ENCODE results near the gene TMEM255A.

Gene TMEM255A

DNA sequence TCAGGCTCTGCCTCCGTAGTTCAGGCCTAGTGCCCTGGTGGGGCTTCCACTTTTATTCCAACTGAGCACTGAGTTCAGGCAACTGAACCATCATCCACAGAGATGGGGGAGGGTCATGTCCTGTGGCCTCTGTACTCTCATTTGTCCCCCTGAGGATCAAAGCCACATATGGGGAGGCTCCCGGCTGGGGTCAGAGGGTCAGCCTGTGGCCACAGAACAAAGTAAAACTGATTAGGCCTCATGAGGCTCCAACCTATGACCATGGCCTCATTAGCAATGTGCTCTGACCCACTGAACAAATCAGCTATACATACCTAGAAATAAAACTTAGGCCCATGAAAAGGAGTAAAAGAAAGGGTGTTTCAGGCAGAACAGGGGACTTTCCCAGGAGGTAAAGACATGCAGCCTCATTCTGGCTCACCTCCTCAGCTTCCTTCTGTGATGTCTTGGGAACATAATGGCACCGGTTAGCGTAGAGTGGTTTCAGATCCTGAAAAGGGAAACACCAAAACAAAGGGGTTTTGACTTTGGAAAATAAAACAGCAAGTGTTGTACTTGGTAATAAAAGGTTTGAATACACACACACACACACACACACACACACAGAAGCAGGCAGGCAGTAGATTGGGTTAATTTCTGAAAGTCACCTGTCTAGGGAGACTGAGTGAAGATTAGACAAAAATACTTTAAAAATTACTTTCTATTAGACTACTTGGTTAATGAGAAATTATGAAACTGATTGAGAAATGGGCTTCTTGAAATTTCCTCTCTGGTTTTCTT is 24.3 kb downstream of the TMEM255A start:
- Histone ChIP-seq H3K27me3 (replicated peaks; ENCODE audit: control insufficient read depth, insufficient read depth, low read length) (peaks cover 14% of the 10 kb centered on the region), H3K4me1 (ENCODE audit: control insufficient read depth, insufficient read depth, low read length) (no peaks in the 10 kb centered on the region), H3K4me3 (ENCODE audit: low read length) (no peak overlapping the region), H3K36me3 (ENCODE audit: control insufficient read depth, insufficient read depth, low read length, severe bottlenecking) (no peaks in the 10 kb centered on the region), H3K9ac (ENCODE audit: low read length) (no peak overlapping the region), H3K9me3 (ENCODE audit: control insufficient read depth, low read length) (no peaks in the 10 kb centered on the region)
- DNase-seq (ENCODE audit: low read depth): no peak

DNA sequence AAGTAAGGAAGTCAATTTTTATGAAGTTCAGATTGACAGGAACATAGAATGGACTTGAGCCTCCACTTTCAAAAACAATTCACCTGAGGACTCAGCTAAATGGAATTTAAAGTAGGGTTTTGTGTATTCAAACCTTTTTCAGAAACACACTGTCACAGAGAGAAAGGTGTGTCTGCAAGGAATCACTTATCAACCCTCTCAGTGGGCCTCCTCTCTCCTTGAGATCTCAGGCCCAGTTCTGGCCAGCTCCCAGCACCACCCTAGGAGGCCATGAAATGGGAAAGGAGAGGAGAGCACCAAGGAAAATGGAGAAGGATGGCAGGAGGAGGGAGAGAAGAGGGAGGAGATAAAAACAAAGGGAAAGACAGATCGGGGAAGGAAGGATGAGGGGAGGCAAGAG is 28.6 kb downstream of the TMEM255A start:
- Histone ChIP-seq H3K9ac (ENCODE audit: low read length) (no peak overlapping the region), H3K4me1 (ENCODE audit: control insufficient read depth, insufficient read depth, low read length) (no peaks in the 10 kb centered on the region), H3K4me3 (ENCODE audit: low read length) (no peak overlapping the region), H3K27me3 (replicated peaks; ENCODE audit: control insufficient read depth, insufficient read depth, low read length) (peaks cover 15% of the 10 kb centered on the region), H3K9me3 (ENCODE audit: control insufficient read depth, low read length) (no peaks in the 10 kb centered on the region), H3K36me3 (ENCODE audit: control insufficient read depth, insufficient read depth, low read length, severe bottlenecking) (no peaks in the 10 kb centered on the region)
- DNase-seq (ENCODE audit: low read depth): no peak

DNA sequence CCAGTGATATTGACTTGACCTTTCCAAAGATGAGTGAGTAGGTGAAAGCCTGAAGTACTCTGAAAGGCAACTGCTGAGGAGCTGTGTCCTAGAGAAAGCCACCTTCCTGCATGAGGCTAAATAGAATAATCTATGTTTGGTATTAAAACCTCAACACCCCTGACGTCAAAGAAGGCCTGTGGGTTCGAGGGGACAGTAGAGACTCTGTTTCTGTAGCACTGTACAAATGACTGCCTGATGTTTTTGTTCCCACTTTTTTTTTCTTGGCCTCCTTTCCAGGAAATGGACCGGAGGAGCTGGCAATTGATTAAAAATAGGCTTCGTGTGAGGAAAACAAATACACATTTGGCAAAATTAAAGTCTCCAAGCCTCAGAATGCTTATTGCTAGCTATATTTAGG is 29.5 kb downstream of the TMEM255A start:
- H3K4me3 ChIP-seq (ENCODE audit: low read length): no peak overlapping the region
- H3K27me3 ChIP-seq (replicated peaks; ENCODE audit: control insufficient read depth, insufficient read depth, low read length): peaks cover 17% of the 10 kb centered on the region
- no peaks in the 10 kb centered on the region for H3K9me3 ChIP-seq (ENCODE audit: control insufficient read depth, low read length)
- H3K9ac ChIP-seq (ENCODE audit: low read length): no peak overlapping the region
- no peaks in the 10 kb centered on the region for H3K36me3 ChIP-seq (ENCODE audit: control insufficient read depth, insufficient read depth, low read length, severe bottlenecking)
- H3K4me1 ChIP-seq (ENCODE audit: control insufficient read depth, insufficient read depth, low read length): no peaks in the 10 kb centered on the region
- no peak for DNase-seq (ENCODE audit: low read depth)

DNA sequence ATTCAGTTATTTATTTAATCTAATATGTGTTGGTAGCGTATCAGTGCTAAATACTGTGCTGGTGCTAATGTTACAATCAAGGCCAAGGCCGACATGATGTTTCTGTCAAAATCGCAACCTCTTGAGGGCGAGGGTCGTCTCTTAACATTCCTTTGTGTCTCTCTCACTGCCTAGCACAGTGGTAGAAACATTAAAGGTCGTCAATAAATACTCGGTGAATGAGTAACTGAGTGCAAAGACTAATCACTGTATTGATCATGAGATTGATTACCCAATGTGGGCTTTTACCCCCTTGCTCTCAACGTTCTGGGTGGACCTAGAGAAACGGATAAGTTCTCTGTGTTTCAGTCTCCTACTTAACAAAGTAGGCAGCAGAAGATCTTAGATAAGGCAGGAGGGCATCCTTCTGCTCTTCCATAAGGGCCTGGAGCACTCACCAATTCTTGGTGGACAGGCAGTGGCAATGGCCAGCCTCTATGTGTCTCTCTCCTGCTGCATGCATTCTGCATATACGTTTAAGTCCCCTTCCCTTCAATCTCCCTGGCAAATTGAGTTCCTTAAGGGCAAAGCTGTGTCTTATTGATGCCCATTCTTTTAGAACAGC is 30.1 kb downstream of the TMEM255A start:
- Histone ChIP-seq H3K4me3 (ENCODE audit: low read length) (no peak overlapping the region), H3K9ac (ENCODE audit: low read length) (no peak overlapping the region)
- DNase-seq (ENCODE audit: low read depth): no peak

DNA sequence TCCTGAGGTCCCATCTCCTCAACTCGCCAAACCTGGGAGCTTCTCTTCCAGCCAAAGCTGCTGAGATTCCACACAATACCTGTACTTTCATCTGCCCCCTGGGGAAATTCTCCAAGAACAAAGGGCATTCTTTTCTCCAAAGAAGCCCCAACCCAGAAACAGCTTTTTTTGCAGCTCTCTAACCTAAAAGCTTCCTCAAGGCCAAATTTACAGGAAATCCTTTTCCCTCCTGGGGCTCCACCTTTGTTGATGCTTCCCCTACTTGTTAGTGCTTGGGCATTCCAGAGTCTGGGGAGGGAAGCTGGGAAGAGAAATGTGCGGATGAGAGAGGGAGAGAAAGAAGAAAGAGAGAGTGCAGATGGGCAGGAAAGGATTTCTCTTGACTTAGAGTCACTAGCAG is 36.3 kb downstream of the TMEM255A start:
- Histone ChIP-seq H3K27me3 (replicated peaks; ENCODE audit: control insufficient read depth, insufficient read depth, low read length) (peaks cover 17% of the 10 kb centered on the region), H3K9me3 (ENCODE audit: control insufficient read depth, low read length) (no peaks in the 10 kb centered on the region), H3K4me1 (ENCODE audit: control insufficient read depth, insufficient read depth, low read length) (no peaks in the 10 kb centered on the region), H3K9ac (ENCODE audit: low read length) (no peak overlapping the region), H3K4me3 (ENCODE audit: low read length) (no peak overlapping the region), H3K36me3 (ENCODE audit: control insufficient read depth, insufficient read depth, low read length, severe bottlenecking) (no peaks in the 10 kb centered on the region)
- DNase-seq (ENCODE audit: low read depth): no peak

More for the DNA sequence above, 30.1 kb downstream of the TMEM255A start:
- Histone ChIP-seq H3K9me3 (ENCODE audit: control insufficient read depth, low read length) (no peaks in the 10 kb centered on the region), H3K27me3 (replicated peaks; ENCODE audit: control insufficient read depth, insufficient read depth, low read length) (peaks cover 17% of the 10 kb centered on the region), H3K36me3 (ENCODE audit: control insufficient read depth, insufficient read depth, low read length, severe bottlenecking) (no peaks in the 10 kb centered on the region), H3K4me1 (ENCODE audit: control insufficient read depth, insufficient read depth, low read length) (no peaks in the 10 kb centered on the region)

DNA sequence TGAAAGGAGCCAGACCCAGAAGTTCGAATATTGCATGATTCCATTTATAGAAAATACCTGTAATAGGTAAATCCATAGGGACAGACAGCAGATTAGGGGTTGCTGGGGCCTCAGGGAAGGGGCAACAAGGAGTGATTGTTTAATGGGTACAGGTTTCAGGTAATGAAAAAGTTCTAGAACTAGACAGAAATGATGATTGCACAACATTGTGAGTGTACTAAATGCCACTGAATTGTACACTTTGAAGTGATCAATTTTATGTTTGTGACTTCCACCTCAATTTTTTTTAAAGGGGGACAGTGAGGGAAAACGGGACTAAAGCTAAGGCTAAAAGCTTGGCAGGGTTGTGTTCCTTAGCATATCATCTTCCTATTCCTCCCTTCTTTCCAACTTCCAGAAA is 37.1 kb downstream of the TMEM255A start:
- peaks cover 17% of the 10 kb centered on the region for H3K27me3 ChIP-seq (replicated peaks; ENCODE audit: control insufficient read depth, insufficient read depth, low read length)
- H3K9me3 ChIP-seq (ENCODE audit: control insufficient read depth, low read length): no peaks in the 10 kb centered on the region
- H3K9ac ChIP-seq (ENCODE audit: low read length): no peak overlapping the region
- H3K36me3 ChIP-seq (ENCODE audit: control insufficient read depth, insufficient read depth, low read length, severe bottlenecking): no peaks in the 10 kb centered on the region
- H3K4me1 ChIP-seq (ENCODE audit: control insufficient read depth, insufficient read depth, low read length): peaks cover 6% of the 10 kb centered on the region
- H3K4me3 ChIP-seq (ENCODE audit: low read length): no peak overlapping the region
- no peak for DNase-seq (ENCODE audit: low read depth)

DNA sequence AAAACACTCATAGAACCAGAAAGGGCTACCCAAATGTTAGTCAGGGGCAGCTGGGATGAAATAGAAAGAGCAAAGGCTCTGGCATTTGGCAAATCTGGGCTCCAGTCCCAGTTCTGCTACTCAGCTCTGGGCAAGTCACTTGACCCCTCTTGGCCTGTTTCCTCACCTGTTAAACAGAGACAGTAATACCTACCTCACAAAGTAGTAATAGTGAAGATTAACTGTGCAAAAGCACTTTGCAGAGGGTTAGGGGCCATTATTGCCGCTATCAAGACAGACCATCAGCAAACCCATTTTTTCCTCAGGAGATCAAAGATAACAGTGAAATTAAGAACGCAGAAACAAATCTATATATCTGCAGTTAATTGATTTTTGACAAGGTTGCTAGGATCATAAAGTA is 40.0 kb downstream of the TMEM255A start:
- Histone ChIP-seq H3K9me3 (ENCODE audit: control insufficient read depth, low read length) (no peaks in the 10 kb centered on the region), H3K4me3 (ENCODE audit: low read length) (no peak overlapping the region), H3K4me1 (ENCODE audit: control insufficient read depth, insufficient read depth, low read length) (peaks cover 6% of the 10 kb centered on the region), H3K36me3 (ENCODE audit: control insufficient read depth, insufficient read depth, low read length, severe bottlenecking) (no peaks in the 10 kb centered on the region), H3K27me3 (replicated peaks; ENCODE audit: control insufficient read depth, insufficient read depth, low read length) (peaks cover 12% of the 10 kb centered on the region), H3K9ac (ENCODE audit: low read length) (no peak overlapping the region)
- no peak for DNase-seq (ENCODE audit: low read depth)

DNA sequence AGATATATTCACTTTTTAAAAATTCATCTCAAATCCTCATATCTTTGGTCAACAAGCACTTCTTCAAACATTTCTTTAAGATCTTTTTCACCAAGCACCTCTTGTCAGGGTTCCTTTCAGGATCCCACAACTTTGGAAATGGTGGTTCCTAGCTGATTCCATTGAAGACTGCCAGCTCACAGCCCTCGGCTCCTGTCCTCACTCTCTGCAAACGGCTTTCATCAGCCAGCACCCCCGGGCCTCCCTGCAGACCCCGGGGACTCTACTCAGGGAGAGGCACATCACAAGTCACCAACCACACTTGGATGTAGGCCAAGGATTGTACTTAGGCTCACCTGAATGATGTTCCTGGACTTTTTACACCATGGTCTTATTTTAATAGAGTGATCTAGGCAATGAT is 40.7 kb downstream of the TMEM255A start:
- Histone ChIP-seq H3K9ac (ENCODE audit: low read length) (no peak overlapping the region), H3K4me1 (ENCODE audit: control insufficient read depth, insufficient read depth, low read length) (peaks cover 6% of the 10 kb centered on the region), H3K27me3 (replicated peaks; ENCODE audit: control insufficient read depth, insufficient read depth, low read length) (peaks cover 12% of the 10 kb centered on the region), H3K4me3 (ENCODE audit: low read length) (no peak overlapping the region), H3K36me3 (ENCODE audit: control insufficient read depth, insufficient read depth, low read length, severe bottlenecking) (no peaks in the 10 kb centered on the region), H3K9me3 (ENCODE audit: control insufficient read depth, low read length) (no peaks in the 10 kb centered on the region)
- no peak for DNase-seq (ENCODE audit: low read depth)

DNA sequence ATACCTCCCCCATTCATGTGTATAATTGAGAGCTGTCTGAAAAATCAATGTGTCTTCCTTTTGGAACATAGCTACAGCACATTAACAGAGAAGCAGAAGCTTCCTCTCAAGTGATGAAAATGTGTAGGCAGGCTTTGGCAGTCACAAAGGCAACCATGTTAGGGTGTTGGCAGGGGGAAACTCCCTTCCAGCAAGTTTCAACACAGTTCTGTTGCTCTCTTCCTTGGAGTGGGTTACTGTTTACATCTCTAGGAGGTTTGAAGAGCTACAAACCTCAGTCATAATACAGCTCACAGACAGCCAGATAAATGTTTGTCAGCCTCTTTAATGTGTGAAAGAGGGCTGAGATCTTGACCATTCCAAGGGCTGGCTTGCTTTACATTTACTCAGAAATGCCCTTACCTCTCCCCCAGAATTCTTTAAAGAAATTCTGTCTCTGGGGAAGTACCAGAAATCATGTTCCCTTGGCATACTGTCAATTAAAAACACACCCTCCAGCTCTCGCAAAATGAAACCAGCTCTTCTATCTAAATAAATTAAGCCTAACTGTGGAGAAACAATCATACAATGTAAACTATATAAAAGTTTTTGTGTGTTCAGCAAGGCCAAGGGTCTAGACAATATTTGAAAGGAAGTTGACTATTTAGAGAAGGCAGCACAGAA is 41.8 kb downstream of the TMEM255A start:
- peak; percentile 63 for DNase-seq (ENCODE audit: low read depth)
- peaks cover 6% of the 10 kb centered on the region for H3K4me1 ChIP-seq (ENCODE audit: control insufficient read depth, insufficient read depth, low read length)
- no peak overlapping the region for H3K4me3 ChIP-seq (ENCODE audit: low read length)
- no peak overlapping the region for H3K9ac ChIP-seq (ENCODE audit: low read length)
- H3K9me3 ChIP-seq (ENCODE audit: control insufficient read depth, low read length): no peaks in the 10 kb centered on the region
- no peaks in the 10 kb centered on the region for H3K36me3 ChIP-seq (ENCODE audit: control insufficient read depth, insufficient read depth, low read length, severe bottlenecking)
- H3K27me3 ChIP-seq (replicated peaks; ENCODE audit: control insufficient read depth, insufficient read depth, low read length): peaks cover 5% of the 10 kb centered on the region

DNA sequence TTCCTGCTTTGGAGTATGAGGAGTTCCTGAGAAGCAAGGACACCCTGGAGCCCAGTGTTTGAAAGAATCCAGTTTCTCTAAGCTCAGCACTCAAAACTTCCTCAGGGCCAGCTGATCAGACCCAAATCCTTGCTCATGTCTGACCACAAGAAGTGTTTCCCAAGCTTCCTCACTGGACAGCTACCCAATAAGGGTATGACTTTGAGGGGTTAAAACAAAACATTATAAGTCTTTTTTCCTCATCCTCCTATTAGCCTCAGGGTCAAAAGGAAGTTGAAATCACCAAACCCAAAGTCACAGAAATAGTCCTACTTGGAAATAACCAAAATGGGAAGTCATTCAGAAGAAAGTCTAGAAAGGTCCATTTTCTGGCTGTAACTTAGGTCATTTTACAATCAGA is 46.9 kb downstream of the TMEM255A start:
- Histone ChIP-seq H3K27me3 (replicated peaks; ENCODE audit: control insufficient read depth, insufficient read depth, low read length) (no peaks in the 10 kb centered on the region), H3K36me3 (ENCODE audit: control insufficient read depth, insufficient read depth, low read length, severe bottlenecking) (no peaks in the 10 kb centered on the region), H3K9me3 (ENCODE audit: control insufficient read depth, low read length) (no peaks in the 10 kb centered on the region), H3K9ac (ENCODE audit: low read length) (no peak overlapping the region), H3K4me3 (ENCODE audit: low read length) (no peak overlapping the region), H3K4me1 (ENCODE audit: control insufficient read depth, insufficient read depth, low read length) (no peaks in the 10 kb centered on the region)
- no peak for DNase-seq (ENCODE audit: low read depth)

DNA sequence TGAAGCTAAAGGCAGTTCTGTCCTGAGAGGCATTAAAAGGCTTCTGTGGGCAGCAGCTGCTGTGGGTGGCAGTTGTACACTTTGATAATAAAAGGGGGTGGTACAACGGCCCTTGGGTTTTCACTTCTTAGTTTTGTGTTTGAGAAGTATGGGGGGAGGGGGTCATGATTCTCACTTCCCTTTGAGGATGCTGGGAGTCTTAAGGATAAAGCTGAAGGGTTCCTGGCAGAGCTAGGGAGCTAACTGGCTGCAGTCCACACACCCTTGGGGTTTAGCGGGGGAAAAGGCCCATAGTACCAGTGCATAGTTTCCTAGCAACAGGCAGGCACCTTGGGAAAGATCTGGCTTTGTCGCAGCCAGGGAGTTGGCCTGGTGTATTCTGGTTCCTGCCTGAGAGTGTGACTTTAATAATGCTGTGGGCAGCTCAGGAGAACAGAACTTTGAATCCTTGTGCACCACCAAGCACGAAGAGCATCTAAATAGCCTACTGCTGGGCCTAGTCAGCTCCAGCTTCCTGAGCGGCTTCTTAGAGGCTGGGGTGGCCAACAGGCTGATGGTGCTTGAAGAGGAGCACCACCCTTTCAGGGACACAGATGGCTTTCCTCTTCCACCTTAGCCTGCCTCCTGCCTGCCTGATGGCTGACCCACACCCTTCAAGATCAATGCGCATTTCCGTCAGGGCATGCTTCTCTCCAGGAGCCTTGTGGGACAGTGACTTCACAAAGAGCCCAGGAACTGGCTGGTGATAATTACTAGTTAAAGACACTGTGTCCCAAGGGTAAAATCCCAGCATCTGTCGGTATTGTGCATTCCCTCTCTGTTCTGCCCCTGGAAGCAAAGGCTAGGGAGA is 48.2 kb downstream of the TMEM255A start:
- H3K27me3 ChIP-seq (replicated peaks; ENCODE audit: control insufficient read depth, insufficient read depth, low read length): no peaks in the 10 kb centered on the region
- DNase-seq (ENCODE audit: low read depth): no peak
- no peak overlapping the region for H3K9ac ChIP-seq (ENCODE audit: low read length)
- H3K9me3 ChIP-seq (ENCODE audit: control insufficient read depth, low read length): no peaks in the 10 kb centered on the region
- no peaks in the 10 kb centered on the region for H3K4me1 ChIP-seq (ENCODE audit: control insufficient read depth, insufficient read depth, low read length)
- H3K4me3 ChIP-seq (ENCODE audit: low read length): no peak overlapping the region
- no peaks in the 10 kb centered on the region for H3K36me3 ChIP-seq (ENCODE audit: control insufficient read depth, insufficient read depth, low read length, severe bottlenecking)
